CD8-positive, alpha-beta memory T cell (primary cell): ENCODE measurements around the gene BLTP3B. TPM values are rescaled to one million over a fixed set of nuclear protein-coding genes. Genes with fewer than 3 reads are reported as not detected.
"Not testable (repeated sequence)": the region's sequence is repeated elsewhere in the genome, so short reads cannot be mapped to it uniquely, and the experiment has no call there.

Experiments used
- CTCF ChIA-PET: fragments of 350-600 bp; sonication (Branson Sonifier 250); formaldehyde crosslinking; loops from one replicate; lab custom pipeline; 2021; ENCODE audit warnings: antibody characterized with exemption; lab: Charles Lee
- POLR2A ChIA-PET: fragments of 350-600 bp; sonication (Branson Sonifier 250); formaldehyde crosslinking; loops from one replicate; lab custom pipeline; 2021; ENCODE audit warnings: antibody characterized with exemption; lab: Charles Lee
- DNase-seq, 5 donors: peaks; one replicate each; pipeline versions ENCODE4 v3.0.0 to v3.0.0-alpha.2; 2020 to 2022; ENCODE audit warnings: mixed read lengths in 1 of 5
- H3K27ac ChIP-seq: one replicate; pipeline ENCODE4 v1.7.0; 2013; ENCODE audit warnings: low read depth, mild to moderate bottlenecking, low read length, moderate library complexity
- H3K27me3 ChIP-seq: 2 replicates; pipeline ENCODE4 v1.7.0; 2013; ENCODE audit warnings: low read length, mild to moderate bottlenecking; ENCODE audit not compliant: insufficient read depth, poor library complexity, severe bottlenecking
- H3K36me3 ChIP-seq: 2 replicates; pipeline ENCODE4 v1.7.0; 2013; ENCODE audit warnings: mild to moderate bottlenecking, low read length, moderate library complexity; ENCODE audit not compliant: insufficient read depth
- H3K4me1 ChIP-seq: 2 replicates; pipeline ENCODE4 v1.7.0; 2013; ENCODE audit warnings: mild to moderate bottlenecking, low read length, moderate library complexity; ENCODE audit not compliant: insufficient read depth
- H3K4me3 ChIP-seq: 2 replicates; pipeline ENCODE4 v1.7.0; 2013; ENCODE audit warnings: mild to moderate bottlenecking, low read length
- H3K9me3 ChIP-seq: 2 replicates; pipeline ENCODE4 v1.7.0; 2013; ENCODE audit warnings: mild to moderate bottlenecking, low read length
- H3K27ac Mint-ChIP-seq, 8 donors: one replicate each; pipeline ENCODE4 v1.8.0; 2020 to 2021; ENCODE audit warnings: mixed read lengths in 8 of 8, mild to moderate bottlenecking in 6 of 8, inconsistent platforms in 3 of 8, moderate library complexity in 3 of 8
- H3K27me3 Mint-ChIP-seq, 2 donors: one replicate each; pipeline ENCODE4 v1.8.0; 2020 to 2021; ENCODE audit warnings: mixed read lengths in 2 of 2, mild to moderate bottlenecking in 1 of 2, moderate library complexity in 1 of 2
- H3K36me3 Mint-ChIP-seq, 3 donors: one replicate each; pipeline ENCODE4 v1.8.0; 2020 to 2021; ENCODE audit warnings: mixed read lengths in 3 of 3, inconsistent platforms in 1 of 3, mild to moderate bottlenecking in 1 of 3
- H3K4me1 Mint-ChIP-seq, 3 donors: one replicate each; pipeline ENCODE4 v1.8.0; 2020 to 2021; ENCODE audit warnings: mixed read lengths in 3 of 3, inconsistent platforms in 1 of 3, mild to moderate bottlenecking in 1 of 3
- H3K4me3 Mint-ChIP-seq, 7 donors: one replicate each; pipeline ENCODE4 v1.8.0; 2020 to 2021; ENCODE audit warnings: mixed read lengths in 7 of 7, mild to moderate bottlenecking in 6 of 7, moderate library complexity in 4 of 7, inconsistent platforms in 2 of 7
- H3K9me3 Mint-ChIP-seq, 5 donors: one replicate each; pipeline ENCODE4 v1.8.0; 2020 to 2022; ENCODE audit warnings: mixed read lengths in 5 of 5, mild to moderate bottlenecking in 3 of 5, moderate library complexity in 2 of 5, inconsistent platforms in 1 of 5
- polyA plus RNA-seq: library from polyadenylated mRNA; unstranded; fragments of 300-500 nt; fragmentation: Illumina TruSeq; gene quantifications from one replicate; pipeline ENCODE4 v1.2.3, GENCODE V29; 2021
- total RNA-seq, 2 experiments: library from RNA; stranded (reverse); gene quantifications; one replicate each; pipeline ENCODE4 v1.2.3, GENCODE V29; 2021

Gene BLTP3B
- total and polyA plus RNA-seq, 3 experiments from 2014 or later, result 15.2 to 65.1 (median 60.9) TPM

GRCh38 chr12:100184549-100185145, 42.0 kb upstream of the BLTP3B start:
- Mint-ChIP-seq H3K27me3 (no peaks in the 10 kb centered on the region), H3K4me1 (peaks cover 2 to 5% (median 4%) of the 10 kb centered on the region in 3 donors), H3K27ac (no peak overlapping the region), H3K9me3 (no peaks in the 10 kb centered on the region), H3K4me3 (no peak overlapping the region), H3K36me3 (peaks cover 6 to 26% (median 15%) of the 10 kb centered on the region in 3 donors)
- Histone ChIP-seq H3K9me3 (no peaks in the 10 kb centered on the region), H3K27me3 (no peaks in the 10 kb centered on the region), H3K4me3 (no peak overlapping the region), H3K36me3 (no peaks in the 10 kb centered on the region), H3K27ac (no peak overlapping the region), H3K4me1 (no peaks in the 10 kb centered on the region)
- no peak for DNase-seq
- POLR2A ChIA-PET, result no interaction called here
- CTCF ChIA-PET, result no interaction called here

DNA sequence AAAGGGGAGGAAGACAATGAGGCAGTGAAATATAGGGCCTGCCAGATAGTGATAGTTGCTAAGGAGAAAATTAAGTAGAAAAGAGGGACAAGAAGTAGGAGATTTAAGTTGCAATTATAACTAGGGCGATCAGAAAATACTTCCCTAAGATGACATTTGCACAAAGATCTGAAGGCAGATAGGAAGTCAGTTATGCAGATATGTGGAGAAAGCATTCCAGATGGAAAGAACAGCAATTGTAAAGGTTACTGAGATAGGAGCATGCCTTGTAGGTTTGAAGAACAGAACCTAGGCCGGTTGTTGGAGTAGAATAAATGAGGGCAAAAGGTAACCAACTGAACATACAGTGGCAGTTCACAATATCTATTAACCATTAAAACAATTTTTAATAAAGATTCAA, 36.6 kb upstream of the BLTP3B start:
- CTCF ChIA-PET, result no interaction called here
- Mint-ChIP-seq H3K4me1 (peaks cover 0 to 5% (median 4%) of the 10 kb centered on the region in 3 donors), H3K9me3 (no peaks in the 10 kb centered on the region), H3K36me3 (peaks cover 6 to 35% (median 22%) of the 10 kb centered on the region in 3 donors), H3K4me3 (no peak overlapping the region), H3K27me3 (no peaks in the 10 kb centered on the region), H3K27ac (no peak overlapping the region)
- no peak overlapping the region for H3K4me3 ChIP-seq
- H3K27me3 ChIP-seq, result no peaks in the 10 kb centered on the region
- no peaks in the 10 kb centered on the region for H3K36me3 ChIP-seq
- no peaks in the 10 kb centered on the region for H3K9me3 ChIP-seq
- H3K4me1 ChIP-seq, result no peaks in the 10 kb centered on the region
- no peak overlapping the region for H3K27ac ChIP-seq
- DNase-seq, result no peak
- POLR2A ChIA-PET, result no interaction called here

GRCh38 chr12:100176493-100176892, 33.8 kb upstream of the BLTP3B start:
- H3K27me3 ChIP-seq, POLR2A ChIA-PET, H3K9me3 Mint-ChIP-seq, CTCF ChIA-PET, H3K4me3 Mint-ChIP-seq, DNase-seq, H3K36me3 ChIP-seq, H3K27me3 Mint-ChIP-seq, H3K27ac ChIP-seq, H3K27ac Mint-ChIP-seq, H3K4me3 ChIP-seq, H3K4me1 Mint-ChIP-seq, H3K9me3 ChIP-seq, H3K4me1 ChIP-seq: not testable (repeated sequence)
- peaks cover 6 to 46% (median 20%) of the 10 kb centered on the region in 3 donors for H3K36me3 Mint-ChIP-seq

DNA sequence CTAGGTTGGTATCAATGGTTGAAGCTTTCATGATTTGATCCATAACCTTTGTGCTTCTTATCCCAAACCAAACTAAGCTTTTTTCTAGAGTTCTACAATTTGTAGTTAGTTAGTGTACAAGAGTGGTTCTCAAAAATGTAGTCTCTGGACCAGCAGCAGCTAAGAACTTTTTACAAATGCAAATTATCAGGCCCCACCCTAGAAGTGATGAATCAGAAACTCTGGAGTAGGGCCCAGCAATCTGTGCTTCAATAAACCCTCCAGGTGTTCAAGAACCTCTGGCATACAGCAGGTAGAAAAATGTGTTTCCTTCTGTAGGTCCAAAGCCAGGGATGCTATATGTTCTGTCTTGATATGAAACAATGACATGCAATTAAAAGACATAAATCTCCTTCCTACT, 31.8 kb upstream of the BLTP3B start:
- no peak overlapping the region for H3K4me3 ChIP-seq
- H3K9me3 ChIP-seq, result no peaks in the 10 kb centered on the region
- H3K9me3 Mint-ChIP-seq, result no peaks in the 10 kb centered on the region
- no peaks in the 10 kb centered on the region for H3K36me3 ChIP-seq
- peaks cover 0 to 42% (median 20%) of the 10 kb centered on the region in 3 donors for H3K36me3 Mint-ChIP-seq
- no peaks in the 10 kb centered on the region for H3K27me3 ChIP-seq
- ChIA-PET POLR2A (no interaction called here), CTCF (no interaction called here)
- H3K4me1 ChIP-seq, result no peaks in the 10 kb centered on the region
- H3K4me1 Mint-ChIP-seq, result no peaks in the 10 kb centered on the region
- H3K27me3 Mint-ChIP-seq, result no peaks in the 10 kb centered on the region
- no peak overlapping the region for H3K27ac Mint-ChIP-seq
- H3K4me3 Mint-ChIP-seq, result no peak overlapping the region
- H3K27ac ChIP-seq, result no peak overlapping the region
- no peak for DNase-seq

DNA sequence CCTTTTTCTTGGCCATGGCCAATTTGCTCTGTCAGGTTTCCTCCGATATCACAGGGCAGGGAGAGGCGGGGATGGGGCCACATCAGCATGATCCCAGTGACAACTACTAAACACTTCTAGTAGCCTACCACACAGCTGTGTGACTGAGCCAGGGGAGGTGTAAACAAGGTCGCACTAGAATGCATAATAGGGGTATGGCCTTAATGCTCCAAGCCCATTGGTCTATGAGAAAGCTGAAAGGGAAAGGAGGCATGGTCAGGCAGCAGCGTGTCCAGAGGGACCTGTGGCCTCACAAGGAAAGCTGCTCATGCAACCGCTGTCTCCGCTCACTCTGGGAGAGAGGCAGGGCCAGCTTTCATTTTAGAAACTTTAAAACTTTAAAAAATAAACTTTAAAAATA, 30.4 kb upstream of the BLTP3B start:
- H3K27ac Mint-ChIP-seq, result no peak overlapping the region
- no peak for DNase-seq
- no peak overlapping the region for H3K4me3 Mint-ChIP-seq
- H3K27me3 ChIP-seq, result no peaks in the 10 kb centered on the region
- ChIA-PET CTCF (interaction anchor here (1.1 kb wide), 1 partner anchor 18 kb away, joined by 3 read pairs; no protein-coding TSS in a partner anchor), POLR2A (no interaction called here)
- H3K9me3 Mint-ChIP-seq, result no peaks in the 10 kb centered on the region
- H3K27me3 Mint-ChIP-seq, result no peaks in the 10 kb centered on the region
- no peaks in the 10 kb centered on the region for H3K4me1 ChIP-seq
- no peaks in the 10 kb centered on the region for H3K9me3 ChIP-seq
- no peak overlapping the region for H3K27ac ChIP-seq
- no peaks in the 10 kb centered on the region for H3K4me1 Mint-ChIP-seq
- no peak overlapping the region for H3K4me3 ChIP-seq
- H3K36me3 ChIP-seq, result no peaks in the 10 kb centered on the region
- peaks cover 0 to 37% (median 16%) of the 10 kb centered on the region in 3 donors for H3K36me3 Mint-ChIP-seq

GRCh38 chr12:100171248-100171647, 28.6 kb upstream of the BLTP3B start:
- no peak for DNase-seq
- H3K27me3 ChIP-seq, result no peaks in the 10 kb centered on the region
- H3K4me1 Mint-ChIP-seq, result no peaks in the 10 kb centered on the region
- H3K27me3 Mint-ChIP-seq, result no peaks in the 10 kb centered on the region
- ChIA-PET POLR2A (no interaction called here), CTCF (interaction anchor here (0.8 kb wide), 1 partner anchor 17 kb away, joined by 3 read pairs; no protein-coding TSS in a partner anchor)
- peaks cover 0 to 25% (median 13%) of the 10 kb centered on the region in 3 donors for H3K36me3 Mint-ChIP-seq
- no peaks in the 10 kb centered on the region for H3K9me3 ChIP-seq
- peak overlapping the region in 1 of 8 donors; percentile 47 for H3K27ac Mint-ChIP-seq
- no peak overlapping the region for H3K27ac ChIP-seq
- H3K4me1 ChIP-seq, result no peaks in the 10 kb centered on the region
- H3K9me3 Mint-ChIP-seq, result no peaks in the 10 kb centered on the region
- H3K36me3 ChIP-seq, result no peaks in the 10 kb centered on the region
- no peak overlapping the region for H3K4me3 ChIP-seq
- no peak overlapping the region for H3K4me3 Mint-ChIP-seq

DNA sequence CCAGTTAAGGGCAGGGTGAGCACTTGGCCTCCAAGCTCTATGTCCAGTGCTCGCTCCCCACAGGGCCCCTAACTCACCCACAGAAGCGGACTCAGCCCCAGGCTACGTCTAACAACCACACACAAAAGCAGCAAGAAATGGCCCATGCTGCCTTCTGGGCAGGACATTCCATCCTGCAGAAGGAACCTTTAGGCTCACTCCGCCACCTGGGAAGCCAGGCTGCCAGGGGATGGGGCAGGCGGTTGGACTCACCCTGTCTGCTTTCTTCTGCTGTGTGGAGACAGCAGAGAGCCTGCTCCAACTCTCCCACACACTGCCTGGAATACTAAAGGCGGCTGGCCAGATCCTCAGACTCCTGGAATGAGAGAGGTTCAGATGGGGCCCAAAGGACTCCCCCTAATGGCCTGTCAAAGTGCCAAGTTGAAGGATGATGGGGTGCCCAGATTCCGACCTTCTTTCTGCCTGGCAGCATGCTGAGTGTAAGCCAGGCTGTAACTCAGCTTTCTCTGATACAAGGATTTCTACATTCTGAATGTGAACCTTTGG, 27.7 kb upstream of the BLTP3B start:
- no peaks in the 10 kb centered on the region for H3K27me3 Mint-ChIP-seq
- H3K36me3 Mint-ChIP-seq, result peaks cover 0 to 27% (median 13%) of the 10 kb centered on the region in 3 donors
- no peaks in the 10 kb centered on the region for H3K4me1 ChIP-seq
- H3K4me1 Mint-ChIP-seq, result no peaks in the 10 kb centered on the region
- H3K4me3 ChIP-seq, result no peak overlapping the region
- no peak overlapping the region for H3K27ac Mint-ChIP-seq
- H3K9me3 ChIP-seq, result no peaks in the 10 kb centered on the region
- H3K9me3 Mint-ChIP-seq, result no peaks in the 10 kb centered on the region
- H3K4me3 Mint-ChIP-seq, result peak overlapping the region in 1 of 7 donors; percentile 55
- H3K36me3 ChIP-seq, result no peaks in the 10 kb centered on the region
- POLR2A ChIA-PET, result no interaction called here
- H3K27ac ChIP-seq, result no peak overlapping the region
- CTCF ChIA-PET, result interaction anchor here (1.1 kb wide), 1 partner anchor 16 kb away, joined by 3 read pairs; no protein-coding TSS in a partner anchor
- no peaks in the 10 kb centered on the region for H3K27me3 ChIP-seq
- DNase-seq, result no peak

DNA sequence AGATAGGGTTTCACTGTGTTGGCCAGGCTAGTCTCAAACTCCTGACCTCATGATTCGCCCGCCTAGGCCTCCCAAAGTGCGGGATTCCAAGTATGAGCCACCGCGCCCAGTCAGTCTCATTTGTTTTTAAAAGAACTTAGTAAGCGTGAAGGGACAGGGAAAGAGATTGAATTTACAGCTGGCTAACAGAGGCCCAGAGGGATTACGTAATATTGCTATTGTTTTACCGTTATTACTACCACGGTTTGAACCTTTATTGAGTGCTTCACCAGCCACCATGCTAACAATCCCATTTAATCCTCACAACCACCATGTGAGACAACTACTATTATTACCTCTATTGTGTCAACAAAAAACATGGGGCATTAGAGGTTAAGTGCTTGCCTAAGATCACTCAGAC, 26.7 kb upstream of the BLTP3B start:
- H3K4me1 ChIP-seq, result no peaks in the 10 kb centered on the region
- no peak overlapping the region for H3K27ac Mint-ChIP-seq
- no peak overlapping the region for H3K4me3 ChIP-seq
- no peaks in the 10 kb centered on the region for H3K36me3 ChIP-seq
- H3K4me1 Mint-ChIP-seq, result peaks cover 0 to under 1% (median under 1%) of the 10 kb centered on the region in 3 donors
- no peak for DNase-seq
- ChIA-PET POLR2A (interaction anchor here (0.6 kb wide), 1 partner anchor 1108 kb away, joined by 3 read pairs; no protein-coding TSS in a partner anchor), CTCF (interaction anchor here (1.9 kb wide), 1 partner anchor 14 kb away, joined by 4 read pairs; no protein-coding TSS in a partner anchor)
- H3K9me3 Mint-ChIP-seq, result no peaks in the 10 kb centered on the region
- H3K27me3 ChIP-seq, result no peaks in the 10 kb centered on the region
- no peak overlapping the region for H3K27ac ChIP-seq
- no peak overlapping the region for H3K4me3 Mint-ChIP-seq
- H3K9me3 ChIP-seq, result no peaks in the 10 kb centered on the region
- H3K36me3 Mint-ChIP-seq, result peaks cover 0 to 19% (median 7%) of the 10 kb centered on the region in 3 donors
- peaks cover 0 to 2% of the 10 kb centered on the region in 2 donors for H3K27me3 Mint-ChIP-seq
